H9 (cell line): ENCODE measurements around the gene ZNF845. TPM values are rescaled to one million over a fixed set of nuclear protein-coding genes. Genes with fewer than 3 reads are reported as not detected.
"Not testable (repeated sequence)": the region's sequence is repeated elsewhere in the genome, so short reads cannot be mapped to it uniquely, and the experiment has no call there.

Experiments
- DNase-seq: peaks from one replicate; pipeline ENCODE4 v3.0.0-alpha.2; 2017
- H2AFZ ChIP-seq: one replicate; pipeline ENCODE4 v1.6.1; 2013; ENCODE audit warnings: mild to moderate bottlenecking, low read length, control low read depth, moderate library complexity
- H2AK5ac ChIP-seq: 2 replicates; pipeline ENCODE4 v1.6.1; 2013; ENCODE audit warnings: low read length, control low read depth, mixed read lengths; ENCODE audit not compliant: insufficient read length
- H2BK120ac ChIP-seq: one replicate; pipeline ENCODE4 v1.6.1; 2013; ENCODE audit warnings: low read depth, mild to moderate bottlenecking, low read length, control low read depth, inconsistent platforms; ENCODE audit not compliant: poor library complexity, severe bottlenecking
- H2BK12ac ChIP-seq: 2 replicates; pipeline ENCODE4 v1.6.1; 2013; ENCODE audit warnings: low read length, control low read depth, mixed read lengths, low read depth; ENCODE audit not compliant: insufficient read length
- H2BK15ac ChIP-seq: 2 replicates; pipeline ENCODE4 v1.6.1; 2013; ENCODE audit warnings: low read depth, low read length, control low read depth
- H2BK20ac ChIP-seq: one replicate; pipeline ENCODE4 v1.6.1; 2013; ENCODE audit warnings: low read depth, mild to moderate bottlenecking, low read length, control low read depth, inconsistent platforms; ENCODE audit not compliant: poor library complexity, severe bottlenecking
- H2BK5ac ChIP-seq: 2 replicates; pipeline ENCODE4 v1.6.1; 2013; ENCODE audit warnings: low read length, control low read depth, mixed read lengths; ENCODE audit not compliant: insufficient read length
- H3K14ac ChIP-seq: 2 replicates; pipeline ENCODE4 v1.6.1; 2013; ENCODE audit warnings: low read length, control low read depth; ENCODE audit not compliant: insufficient read depth
- H3K18ac ChIP-seq: 2 replicates; pipeline ENCODE4 v1.6.1; 2013; ENCODE audit warnings: low read depth, mild to moderate bottlenecking, mixed read lengths, low read length, control low read depth; ENCODE audit not compliant: insufficient read length
- H3K23ac ChIP-seq: 2 replicates; pipeline ENCODE4 v1.6.1; 2013; ENCODE audit warnings: low read length, control low read depth, mixed read lengths, low read depth; ENCODE audit not compliant: insufficient read length
- H3K23me2 ChIP-seq: 2 replicates; pipeline ENCODE4 v1.6.1; 2013; ENCODE audit warnings: low read depth, mild to moderate bottlenecking, mixed read lengths, low read length, control low read depth; ENCODE audit not compliant: insufficient read length, poor library complexity, severe bottlenecking
- H3K27ac ChIP-seq: 2 replicates; pipeline ENCODE4 v1.5.1; 2013; ENCODE audit warnings: low read length, control low read depth, mixed read lengths, low read depth; ENCODE audit not compliant: insufficient read length
- H3K27me3 ChIP-seq: 2 replicates; pipeline ENCODE4 v1.6.1; 2013; ENCODE audit warnings: low read length, control low read depth, inconsistent platforms; ENCODE audit not compliant: insufficient read depth
- H3K4ac ChIP-seq: 2 replicates; pipeline ENCODE4 v1.6.1; 2013; ENCODE audit warnings: low read depth, mild to moderate bottlenecking, control low read depth, inconsistent platforms, low read length, moderate library complexity
- H3K4me1 ChIP-seq: 2 replicates; pipeline ENCODE4 v1.6.1; 2013; ENCODE audit warnings: low read length, control low read depth, inconsistent platforms; ENCODE audit not compliant: insufficient read depth
- H3K4me2 ChIP-seq: 2 replicates; pipeline ENCODE4 v1.6.1; 2013; ENCODE audit warnings: low read length, control low read depth, mixed read lengths; ENCODE audit not compliant: insufficient read length, insufficient read depth
- H3K56ac ChIP-seq: 2 replicates; pipeline ENCODE4 v1.6.1; 2013; ENCODE audit warnings: low read depth, mild to moderate bottlenecking, mixed read lengths, low read length, control low read depth; ENCODE audit not compliant: insufficient read length
- H3K79me1 ChIP-seq: 2 replicates; pipeline ENCODE4 v1.6.1; 2013; ENCODE audit warnings: low read depth, mild to moderate bottlenecking, moderate library complexity, low read length, control low read depth, inconsistent platforms; ENCODE audit not compliant: insufficient read depth, poor library complexity, severe bottlenecking
- H3K79me2 ChIP-seq: 2 replicates; pipeline ENCODE4 v1.6.1; 2013; ENCODE audit warnings: low read length, control low read depth, inconsistent platforms; ENCODE audit not compliant: insufficient read depth
- H3K9ac ChIP-seq: 2 replicates; pipeline ENCODE4 v1.6.1; 2013; ENCODE audit warnings: low read length, control low read depth, mixed read lengths; ENCODE audit not compliant: insufficient read length; ENCODE audit errors: extremely low read depth
- H3K9me3 ChIP-seq: one replicate; pipeline ENCODE4 v1.6.1; 2013; ENCODE audit warnings: low read depth, low read length, inconsistent platforms; ENCODE audit not compliant: control insufficient read depth
- H3T11ph ChIP-seq: one replicate; pipeline ENCODE4 v1.6.1; 2013; ENCODE audit warnings: mild to moderate bottlenecking, low read length, control low read depth, inconsistent platforms
- H4K20me1 ChIP-seq: one replicate; pipeline ENCODE4 v1.6.1; 2013; ENCODE audit not compliant: control insufficient read depth, insufficient read length, insufficient read depth
- H4K5ac ChIP-seq: 2 replicates; pipeline ENCODE4 v1.6.1; 2013; ENCODE audit warnings: low read depth, mild to moderate bottlenecking, mixed read lengths, low read length, control low read depth; ENCODE audit not compliant: insufficient read length
- H4K8ac ChIP-seq: replicated peaks from 2 replicates; pipeline ENCODE4 v1.6.1; 2013; ENCODE audit warnings: low read length, control low read depth, mixed read lengths, low read depth; ENCODE audit not compliant: insufficient read length
- H4K91ac ChIP-seq: 2 replicates; pipeline ENCODE4 v1.6.1; 2013; ENCODE audit warnings: low read depth, mild to moderate bottlenecking, moderate library complexity, mixed read lengths, low read length, control low read depth; ENCODE audit not compliant: insufficient read length
- H3K27ac Mint-ChIP-seq, 3 experiments: 2 replicates in 2 of 3; 3 replicates in 1 of 3; pipeline ENCODE4 v1.8.0; 2020 to 2021; ENCODE audit warnings: mixed read lengths in 3 of 3, mild to moderate bottlenecking in 1 of 3, moderate library complexity in 1 of 3
- H3K27me3 Mint-ChIP-seq: 2 replicates; pipeline ENCODE4 v1.8.0; 2021; ENCODE audit warnings: low read depth, mild to moderate bottlenecking, moderate library complexity, mixed read lengths
- H3K36me3 Mint-ChIP-seq, 3 experiments: 2 replicates in 2 of 3; 3 replicates in 1 of 3; pipeline ENCODE4 v1.8.0; 2020 to 2021; ENCODE audit warnings: low read depth in 3 of 3, mixed read lengths in 3 of 3; ENCODE audit not compliant: insufficient read depth in 1 of 3
- H3K4me1 Mint-ChIP-seq, 2 experiments: 2 replicates each; pipeline ENCODE4 v1.8.0; 2020; ENCODE audit warnings: mixed read lengths in 2 of 2
- H3K4me3 Mint-ChIP-seq, 2 experiments: 2 replicates in 1 of 2; 3 replicates in 1 of 2; pipeline ENCODE4 v1.8.0; 2020 to 2021; ENCODE audit warnings: mild to moderate bottlenecking in 2 of 2, mixed read lengths in 2 of 2, moderate library complexity in 1 of 2
- H3K9me3 Mint-ChIP-seq, 2 experiments: 2 replicates in 1 of 2; 3 replicates in 1 of 2; pipeline ENCODE4 v1.8.0; 2020; ENCODE audit warnings: mild to moderate bottlenecking in 2 of 2, mixed read lengths in 2 of 2, moderate library complexity in 1 of 2
- CTCF ChIP-seq: fragments of 200-600 bp; sonication (generic); conservative IDR thresholded peaks from 3 replicates; pipeline ENCODE4 v1.8.0; 2021; ENCODE audit warnings: antibody characterized with exemption, mild to moderate bottlenecking
- WGBS: extraction: QIAGEN DNeasy Blood & Tissue Kit; methylation state at CpG from one replicate; pipeline ENCODE4 v1.1.7; 2013; ENCODE audit warnings: missing lambda C conversion rate, low lambda C conversion rate, mixed read lengths; ENCODE audit not compliant: insufficient read length; ENCODE audit errors: extremely low coverage; 5-methylcytosine and 5-hydroxymethylcytosine counted together
- total RNA-seq: library from RNA; stranded (reverse); gene quantifications from 2 replicates; pipeline ENCODE4 v1.2.1, GENCODE V29; 2021

The ZNF845 gene
- total RNA-seq, 1 experiment from 2014 or later = 17.4 TPM

- Mint-ChIP-seq H3K4me3 (no peak overlapping the region), H3K27me3 (peaks cover 14% of the 10 kb centered on the region), H3K9me3 (peaks cover 64 to 65% of the 10 kb centered on the region in 2 experiments), H3K36me3 (peaks cover 36 to 48% (median 47%) of the 10 kb centered on the region in 3 experiments), H3K4me1 (no peaks in the 10 kb centered on the region), H3K27ac (no peak overlapping the region)
- no peak for TF ChIP-seq CTCF
- Histone ChIP-seq H3K9ac (no peak overlapping the region), H3K27me3 (no peaks in the 10 kb centered on the region), H4K8ac (no peak overlapping the region), H2BK12ac (no peak overlapping the region), H3K4ac (no peak overlapping the region), H4K91ac (no peak overlapping the region), H3K9me3 (peaks cover 27% of the 10 kb centered on the region), H3T11ph (no peak overlapping the region), H2BK5ac (no peak overlapping the region), H2BK15ac (no peak overlapping the region), H3K14ac (no peak overlapping the region), H3K4me2 (no peak overlapping the region), H3K79me2 (no peaks in the 10 kb centered on the region), H4K5ac (no peak overlapping the region), H4K20me1 (no peaks in the 10 kb centered on the region), H3K23ac (no peak overlapping the region), H3K18ac (no peak overlapping the region), H3K56ac (no peak overlapping the region), H2AFZ (no peak overlapping the region), H3K79me1 (no peaks in the 10 kb centered on the region), H3K23me2 (no peaks in the 10 kb centered on the region), H2BK20ac (no peak overlapping the region), H2AK5ac (no peak overlapping the region), H2BK120ac (no peak overlapping the region), H3K4me1 (no peaks in the 10 kb centered on the region), H3K27ac (no peak overlapping the region)
- no CpG with 5 or more reads among the region's 35 CpGs for WGBS
- peak; percentile 42 for DNase-seq
Measured at GRCh38 chr19:53357821-53358581, 24.5 kb downstream of the ZNF845 start.

DNA sequence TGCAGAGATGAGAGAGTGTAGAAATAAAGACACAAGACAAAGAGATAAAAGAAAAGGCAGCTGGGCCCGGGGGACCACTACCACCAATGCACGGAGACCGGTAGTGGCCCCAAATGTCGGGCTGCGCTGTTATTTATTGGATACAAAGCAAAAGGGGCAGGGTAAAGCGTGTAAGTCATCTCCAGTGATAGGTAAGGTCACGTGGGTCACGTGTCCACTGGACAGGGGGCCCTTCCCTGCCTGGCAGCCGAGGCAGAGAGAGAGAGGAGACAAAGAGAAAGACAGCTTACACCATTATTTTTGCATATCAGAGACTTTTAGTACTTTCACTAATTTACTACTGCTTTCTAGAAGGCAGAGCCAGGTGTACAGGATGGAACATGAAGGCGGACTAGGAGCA, 26.5 kb downstream of the ZNF845 start:
- H3K36me3 Mint-ChIP-seq = peaks cover 23 to 29% (median 27%) of the 10 kb centered on the region in 3 experiments
- not testable (repeated sequence) for H3K4me2 ChIP-seq, H3K4me1 ChIP-seq, H3K27ac Mint-ChIP-seq, H3K23me2 ChIP-seq, H2AK5ac ChIP-seq, H3K56ac ChIP-seq, H2BK12ac ChIP-seq, H2BK5ac ChIP-seq, H3K23ac ChIP-seq, H2BK15ac ChIP-seq, H2AFZ ChIP-seq, H3K27ac ChIP-seq, H4K5ac ChIP-seq, DNase-seq, H3K4me3 Mint-ChIP-seq, H3K4ac ChIP-seq, H3K18ac ChIP-seq, H3K79me1 ChIP-seq, H4K8ac ChIP-seq, H3K9me3 ChIP-seq, H4K91ac ChIP-seq, H2BK20ac ChIP-seq, H4K20me1 ChIP-seq, H3T11ph ChIP-seq, H3K27me3 ChIP-seq, H3K14ac ChIP-seq, H2BK120ac ChIP-seq, H3K9ac ChIP-seq, H3K79me2 ChIP-seq
- peaks cover 45 to 46% of the 10 kb centered on the region in 2 experiments for H3K9me3 Mint-ChIP-seq
- peaks cover 10 to 12% of the 10 kb centered on the region in 2 experiments for H3K4me1 Mint-ChIP-seq
- no CpG with 5 or more reads among the region's 10 CpGs for WGBS
- peaks cover 23% of the 10 kb centered on the region for H3K27me3 Mint-ChIP-seq
